ENCODE data around the gene GJB5. TPM values are rescaled to one million over a fixed set of nuclear protein-coding genes. Genes with fewer than 3 reads are reported as not detected.
"Not testable (repeated sequence)": the region's sequence is repeated elsewhere in the genome, so short reads cannot be mapped to it uniquely, and the experiment has no call there.

GJB5 gene
- total RNA-seq, 1 experiment from 2014 or later = not detected

DNA sequence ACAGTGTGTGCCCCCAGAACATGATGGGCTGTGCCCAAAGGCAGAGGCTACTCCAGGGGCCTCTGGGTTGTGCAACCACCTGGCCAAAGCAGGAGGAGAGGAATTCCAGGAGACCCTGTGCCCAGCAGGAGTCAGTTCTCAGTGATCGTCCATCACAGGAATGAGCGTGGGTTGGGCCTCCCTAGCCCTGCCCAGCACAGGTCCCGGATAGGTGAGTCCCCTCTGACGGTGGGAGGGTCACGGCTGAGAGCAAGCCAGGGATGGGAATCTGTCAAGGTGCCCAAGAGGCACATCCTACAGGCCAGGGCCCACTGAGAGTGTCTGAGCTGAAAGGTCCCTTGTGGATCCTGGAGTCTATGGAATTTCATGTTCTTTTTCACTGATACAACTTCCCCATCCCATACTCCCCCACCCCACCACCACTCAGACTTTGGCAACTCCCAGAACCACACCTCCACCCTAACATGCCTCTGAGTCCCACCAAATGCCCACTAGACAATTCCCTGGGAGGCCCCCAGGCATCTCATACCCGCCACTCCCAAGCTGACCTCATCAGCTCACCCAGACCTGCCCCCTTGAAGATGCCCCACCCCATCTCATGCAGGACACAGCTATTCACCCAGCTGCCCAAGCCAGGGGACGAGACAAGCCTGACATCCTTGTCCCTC lies 7.8 kb downstream of the GJB5 start:
- no peak for DNase-seq (ENCODE audit: low read depth, low spot score)
- in situ Hi-C loops (cut with HindIII; ENCODE audit: low pct_unique_long_range_greater_than_20kb, low sequenced_read_pairs) = no loop called here

DNA sequence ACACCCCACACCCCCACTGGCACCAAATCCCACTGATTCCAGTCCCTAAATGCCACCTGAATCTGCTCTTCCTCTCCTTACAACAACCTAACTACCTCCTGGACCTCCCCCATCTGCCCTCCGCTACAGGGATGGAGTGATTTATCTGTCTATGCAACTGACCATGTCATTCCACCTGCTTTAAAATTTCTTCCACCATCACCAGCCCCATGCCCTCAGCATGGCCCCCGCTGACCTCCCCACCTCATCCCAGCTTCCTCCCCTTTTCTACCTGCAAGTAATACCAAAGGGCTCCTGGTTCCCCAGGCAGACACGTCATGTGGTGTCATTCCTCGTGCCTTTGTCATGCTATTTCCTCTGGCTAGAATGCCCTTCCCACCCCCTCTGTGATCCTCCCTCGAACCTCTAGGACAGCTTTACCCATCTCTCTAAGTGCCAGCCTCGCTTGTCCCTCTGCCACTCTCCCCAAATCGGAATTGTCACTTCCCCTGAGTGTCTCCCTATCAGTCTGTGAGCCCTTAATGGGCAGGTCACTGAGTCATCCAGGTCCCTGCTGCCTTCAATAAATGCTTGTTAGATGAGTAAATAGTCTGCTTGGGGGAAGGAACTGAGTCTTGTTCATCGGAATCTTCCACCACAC lies 8.4 kb downstream of the GJB5 start:
- in situ Hi-C loops (cut with HindIII; ENCODE audit: low pct_unique_long_range_greater_than_20kb, low sequenced_read_pairs) = no loop called here

DNA sequence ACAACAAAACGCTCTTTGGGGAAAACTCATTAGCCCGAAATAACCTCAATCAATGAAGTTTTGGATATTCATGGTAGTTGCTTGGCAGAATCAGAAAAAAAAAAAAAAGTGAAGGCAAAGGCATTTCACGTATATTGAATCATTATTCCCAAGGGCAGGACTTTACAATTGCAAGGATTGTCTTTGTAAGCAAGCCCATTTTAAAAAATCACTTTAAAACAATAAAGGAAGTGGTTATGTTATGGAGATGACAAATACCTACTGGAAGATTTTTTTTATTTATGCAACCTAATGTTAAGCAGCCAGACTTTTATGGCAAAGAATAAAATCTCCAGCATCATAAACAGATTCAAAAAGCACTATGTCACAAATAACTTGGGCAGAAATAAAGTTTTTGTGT lies 14.0 kb downstream of the GJB5 start:
- in situ Hi-C loops (cut with HindIII; ENCODE audit: low pct_unique_long_range_greater_than_20kb, low sequenced_read_pairs) = no loop called here
- DNase-seq (ENCODE audit: low read depth, low spot score) = no peak

More for the DNA sequence above, 8.4 kb downstream of the GJB5 start:
- DNase-seq (ENCODE audit: low read depth, low spot score) = no peak

DNA sequence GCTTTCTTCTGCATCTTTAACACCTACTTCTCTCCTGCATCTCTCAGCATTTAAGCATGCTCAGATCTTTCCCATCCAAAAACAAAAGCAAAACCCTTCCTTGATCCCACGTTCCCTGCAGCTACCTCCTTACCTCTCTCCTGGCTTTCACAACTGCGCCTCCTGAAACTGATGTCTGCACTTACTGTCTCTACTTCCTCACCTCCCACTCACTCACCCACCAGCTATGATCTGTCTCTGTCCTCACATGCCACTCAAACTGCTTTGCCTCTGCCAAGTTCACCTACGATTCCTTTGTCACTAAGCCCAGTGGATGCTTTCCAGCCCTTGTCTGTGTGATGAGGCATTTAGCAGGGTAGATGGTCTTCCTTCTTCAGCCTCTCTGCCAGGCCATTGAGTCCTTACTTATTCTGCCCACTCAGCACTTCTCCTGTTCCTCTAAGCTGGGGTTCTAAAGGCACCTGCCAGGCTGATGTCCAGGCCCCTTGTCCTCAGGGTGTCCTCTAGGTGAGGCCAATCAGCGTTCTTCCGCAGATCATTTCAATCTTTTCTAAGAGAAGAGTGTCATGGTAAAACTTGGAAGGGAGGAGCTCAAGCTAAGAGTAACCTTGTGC lies 16.2 kb downstream of the GJB5 start:
- no peak for DNase-seq (ENCODE audit: low read depth, low spot score)
- in situ Hi-C loops (cut with HindIII; ENCODE audit: low pct_unique_long_range_greater_than_20kb, low sequenced_read_pairs) = no loop called here

DNA sequence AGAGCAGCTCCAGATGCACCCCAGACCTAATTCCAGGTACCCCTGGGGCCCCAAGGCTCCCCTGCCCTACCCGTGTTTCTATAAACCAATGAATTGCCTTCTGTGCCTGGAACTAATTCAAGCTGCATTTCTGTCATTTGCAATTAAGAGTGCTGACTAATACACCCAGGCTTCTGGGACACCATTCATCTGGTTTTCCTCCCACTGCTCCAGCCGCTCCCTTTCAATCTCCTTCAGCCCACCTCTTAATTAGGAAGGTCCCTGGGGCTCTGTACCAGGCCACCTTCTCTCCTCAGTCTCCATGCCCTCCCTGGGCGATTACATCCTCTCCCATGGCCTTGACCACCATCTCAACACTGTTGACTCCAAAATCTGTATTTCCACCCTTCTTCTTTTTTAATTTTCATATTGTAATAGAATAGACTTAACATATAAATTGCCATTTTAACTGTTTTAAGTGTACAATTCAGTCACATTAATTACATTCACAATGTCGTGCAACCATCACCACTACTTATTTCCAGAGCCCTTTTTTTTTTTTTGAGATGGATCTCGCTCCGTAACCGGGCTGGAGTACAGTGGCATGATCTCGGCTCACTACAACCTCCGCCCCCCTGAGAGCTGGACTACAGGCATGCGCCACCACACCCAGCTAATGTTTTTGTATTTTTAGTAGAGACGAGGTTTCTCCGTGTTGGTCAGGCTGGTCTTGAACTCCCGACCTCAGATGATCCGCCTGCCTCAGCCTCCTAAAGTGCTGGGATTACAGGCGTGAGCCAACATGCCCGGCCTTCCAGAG lies 16.9 kb downstream of the GJB5 start:
- in situ Hi-C loops (cut with HindIII; ENCODE audit: low pct_unique_long_range_greater_than_20kb, low sequenced_read_pairs) = no loop called here
- DNase-seq (ENCODE audit: low read depth, low spot score) = no peak

DNA sequence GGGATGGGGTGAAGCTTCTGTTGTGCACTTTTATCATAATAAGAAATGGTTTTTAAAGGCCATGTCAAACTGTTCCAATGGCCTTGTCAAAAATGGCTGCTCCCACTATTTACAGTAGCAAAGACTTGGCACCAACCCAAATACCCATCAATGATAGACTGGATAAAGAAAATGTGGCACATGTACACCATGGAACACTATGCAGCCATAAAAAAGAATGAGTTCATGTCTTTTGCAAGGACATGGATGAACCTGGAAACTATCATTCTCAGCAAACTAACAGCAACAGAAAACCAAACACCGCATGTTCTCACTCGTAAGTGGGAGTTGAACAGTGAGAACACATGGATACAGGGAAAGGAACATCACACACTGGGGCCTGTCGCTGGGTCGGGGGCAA lies 18.3 kb downstream of the GJB5 start:
- in situ Hi-C loops (cut with HindIII; ENCODE audit: low pct_unique_long_range_greater_than_20kb, low sequenced_read_pairs); DNase-seq (ENCODE audit: low read depth, low spot score): not testable (repeated sequence)

DNA sequence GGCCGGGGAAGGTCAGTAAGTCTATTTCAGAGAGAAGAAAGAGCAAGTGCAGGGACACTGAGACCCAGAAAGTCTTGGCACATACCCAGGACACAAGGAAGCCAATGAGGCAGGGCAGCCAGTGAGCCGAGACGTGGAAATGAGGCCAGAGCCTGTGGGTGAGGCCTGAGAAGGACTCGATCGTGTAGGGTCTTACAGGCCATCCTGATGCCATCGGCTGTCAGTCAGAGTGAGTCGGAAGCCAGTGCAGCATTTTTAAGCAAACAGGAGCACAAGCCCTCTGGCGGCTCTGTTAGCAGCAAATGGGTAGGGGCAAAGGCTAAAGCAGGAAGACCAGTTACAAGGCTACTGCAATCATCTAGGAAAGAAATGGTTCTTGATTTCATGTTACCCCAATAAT lies 20.1 kb downstream of the GJB5 start:
- in situ Hi-C loops (cut with HindIII; ENCODE audit: low pct_unique_long_range_greater_than_20kb, low sequenced_read_pairs) = no loop called here
- no peak for DNase-seq (ENCODE audit: low read depth, low spot score)

DNA sequence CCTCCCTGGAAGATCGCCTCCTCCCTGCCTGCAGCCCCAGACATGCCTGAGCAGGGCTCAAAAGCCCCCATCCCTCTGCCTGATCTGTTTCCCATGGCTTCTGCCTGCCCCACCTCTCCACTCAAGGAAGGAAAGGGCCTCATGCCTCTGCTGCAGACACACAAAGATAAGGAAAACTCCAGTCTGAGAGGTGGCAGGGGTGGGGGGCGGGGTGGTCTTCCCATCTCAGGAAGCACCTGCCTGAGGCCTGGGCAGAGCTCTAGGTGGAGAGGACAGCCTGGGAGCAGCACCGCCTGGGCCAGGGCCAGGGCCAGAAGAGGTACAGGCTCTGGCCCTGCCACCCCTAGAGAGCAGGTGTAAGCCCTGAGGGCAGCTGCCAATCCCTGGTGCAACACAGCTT lies 22.1 kb downstream of the GJB5 start:
- in situ Hi-C loops (cut with HindIII; ENCODE audit: low pct_unique_long_range_greater_than_20kb, low sequenced_read_pairs) = no loop called here

DNA sequence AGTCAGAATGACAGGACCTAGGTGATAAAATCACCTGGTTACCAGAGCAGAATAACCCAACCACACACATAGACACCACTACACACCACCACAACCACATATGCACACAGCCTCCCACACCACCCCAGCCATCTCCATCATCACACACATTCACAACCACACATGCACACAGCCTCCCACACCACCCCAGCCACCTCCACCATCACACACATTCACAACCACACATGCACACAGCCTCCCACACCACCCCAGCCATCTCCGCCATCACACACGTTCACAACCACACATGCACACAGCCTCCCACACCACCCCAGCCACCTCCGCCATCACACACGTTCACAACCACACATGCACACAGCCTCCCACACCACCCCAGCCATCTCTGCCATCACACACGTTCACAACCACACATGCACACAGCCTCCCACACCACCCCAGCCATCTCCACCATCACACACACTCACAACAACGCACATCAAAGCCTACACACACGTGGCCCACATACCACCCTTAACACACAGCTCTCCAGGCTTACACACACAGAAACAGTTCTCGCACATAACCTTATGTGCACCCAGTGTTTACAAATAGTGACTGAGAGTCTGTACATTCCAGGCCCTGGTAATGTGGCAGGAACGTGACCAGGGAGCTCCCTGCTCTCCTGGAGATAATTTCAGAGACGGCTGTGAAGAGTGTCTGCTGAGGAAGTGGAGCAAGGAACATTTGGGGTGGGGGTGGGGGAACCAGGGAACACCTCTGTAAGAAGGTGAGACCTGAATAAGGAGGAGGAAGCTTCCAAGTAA lies 22.9 kb downstream of the GJB5 start:
- in situ Hi-C loops (cut with HindIII; ENCODE audit: low pct_unique_long_range_greater_than_20kb, low sequenced_read_pairs) = no loop called here
- no peak for DNase-seq (ENCODE audit: low read depth, low spot score)

More for the DNA sequence above, 22.1 kb downstream of the GJB5 start:
- no peak for DNase-seq (ENCODE audit: low read depth, low spot score)

DNA sequence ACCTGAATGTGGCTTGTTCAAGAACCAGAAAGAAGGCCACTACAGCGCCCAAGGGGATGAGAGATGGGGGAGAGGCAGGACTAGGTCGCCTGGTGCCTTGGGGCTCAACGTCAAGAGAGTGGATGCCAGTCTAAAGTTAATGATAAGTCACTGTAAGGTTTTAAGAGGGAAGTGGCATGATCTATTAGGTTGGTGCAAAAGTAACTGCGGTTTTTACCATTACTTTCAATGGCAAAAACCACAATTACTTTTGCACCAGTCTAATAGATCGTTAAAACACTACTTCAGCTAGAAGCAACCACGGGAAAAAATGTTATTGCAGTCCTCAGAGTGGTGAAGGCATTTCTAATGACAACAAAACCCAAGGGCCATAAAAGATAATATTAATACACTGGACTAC lies 23.5 kb downstream of the GJB5 start:
- in situ Hi-C loops (cut with HindIII; ENCODE audit: low pct_unique_long_range_greater_than_20kb, low sequenced_read_pairs) = no loop called here
- DNase-seq (ENCODE audit: low read depth, low spot score) = no peak

DNA sequence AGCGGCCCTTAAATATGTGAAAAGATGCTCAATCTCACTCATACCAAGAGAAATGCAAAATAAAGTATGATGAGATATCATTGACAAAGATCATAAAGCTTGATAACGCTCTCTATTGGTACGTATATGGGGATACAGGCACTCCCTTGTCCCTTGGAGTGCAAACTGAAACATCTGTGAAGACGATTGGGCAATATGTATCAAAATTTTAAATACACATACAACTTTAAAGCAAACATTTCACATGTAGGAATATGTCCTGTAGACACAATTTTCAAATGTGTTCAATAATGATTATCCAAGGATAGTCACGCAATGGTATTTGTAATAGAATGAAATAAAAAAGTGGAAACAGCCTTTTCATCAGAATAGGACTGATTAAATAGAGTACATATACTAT lies 24.2 kb downstream of the GJB5 start:
- DNase-seq (ENCODE audit: low read depth, low spot score) = no peak
- in situ Hi-C loops (cut with HindIII; ENCODE audit: low pct_unique_long_range_greater_than_20kb, low sequenced_read_pairs) = no loop called here

DNA sequence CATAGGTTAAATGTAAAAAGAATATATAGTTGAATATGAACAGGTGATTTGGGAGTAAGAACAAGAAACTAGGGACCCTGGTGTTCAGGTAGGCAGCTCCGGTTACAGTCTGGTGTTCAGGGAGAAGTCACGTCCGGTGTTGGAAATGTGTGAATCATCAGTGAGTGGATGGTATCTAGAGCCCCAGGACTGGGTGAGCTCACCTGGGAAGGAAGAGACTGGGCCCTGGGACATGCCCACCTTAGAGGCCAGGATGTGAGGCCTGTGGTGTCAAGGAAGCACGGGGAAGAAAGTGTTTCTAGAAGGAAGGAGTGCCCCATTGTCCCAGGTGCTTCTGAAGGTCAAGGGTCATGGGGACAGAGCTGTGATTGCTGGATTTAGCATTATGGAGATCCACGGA lies 24.7 kb downstream of the GJB5 start:
- no peak for DNase-seq (ENCODE audit: low read depth, low spot score)

DNA sequence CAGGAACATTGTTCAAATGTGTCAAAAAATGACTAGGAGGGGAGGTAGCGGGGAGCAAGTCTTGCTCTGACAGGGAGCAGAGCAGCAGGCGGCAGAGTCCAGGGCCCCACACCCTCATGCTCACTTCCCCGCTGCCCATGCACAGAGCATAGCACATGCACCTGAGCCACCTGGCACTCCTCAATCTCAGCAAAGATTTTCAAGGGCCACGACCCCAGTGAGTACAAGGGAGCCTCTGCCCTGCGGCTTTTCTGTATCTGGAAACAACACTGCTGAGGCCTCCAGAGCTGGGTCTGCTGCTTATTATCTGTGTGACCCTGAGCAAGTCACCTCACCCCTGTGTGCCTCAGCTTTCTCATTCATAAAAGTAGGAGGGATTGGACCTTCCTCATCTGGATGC lies 25.1 kb downstream of the GJB5 start:
- in situ Hi-C loops (cut with HindIII; ENCODE audit: low pct_unique_long_range_greater_than_20kb, low sequenced_read_pairs) = no loop called here
- DNase-seq (ENCODE audit: low read depth, low spot score) = no peak

More for the DNA sequence above, 24.7 kb downstream of the GJB5 start:
- in situ Hi-C loops (cut with HindIII; ENCODE audit: low pct_unique_long_range_greater_than_20kb, low sequenced_read_pairs) = no loop called here

DNA sequence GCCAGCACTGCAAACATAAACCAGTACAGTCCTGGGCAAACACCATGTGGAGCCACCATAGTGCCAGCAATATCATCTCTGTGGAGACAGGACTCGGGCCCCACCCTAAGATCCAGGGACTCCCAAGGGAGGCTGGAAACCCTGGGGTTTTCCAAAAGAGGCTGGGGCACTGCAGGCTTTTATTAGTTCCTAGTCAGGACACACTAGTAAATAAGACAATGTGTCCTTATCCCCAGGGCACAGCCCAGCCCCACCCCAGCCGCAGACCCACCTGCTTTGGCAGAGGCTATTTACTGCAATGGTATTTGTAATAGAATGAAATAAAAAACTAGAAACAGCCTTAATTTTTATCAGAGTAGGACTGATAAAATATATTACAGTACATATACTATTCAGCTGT lies 25.7 kb downstream of the GJB5 start:
- no peak for DNase-seq (ENCODE audit: low read depth, low spot score)
- in situ Hi-C loops (cut with HindIII; ENCODE audit: low pct_unique_long_range_greater_than_20kb, low sequenced_read_pairs) = no loop called here

DNA sequence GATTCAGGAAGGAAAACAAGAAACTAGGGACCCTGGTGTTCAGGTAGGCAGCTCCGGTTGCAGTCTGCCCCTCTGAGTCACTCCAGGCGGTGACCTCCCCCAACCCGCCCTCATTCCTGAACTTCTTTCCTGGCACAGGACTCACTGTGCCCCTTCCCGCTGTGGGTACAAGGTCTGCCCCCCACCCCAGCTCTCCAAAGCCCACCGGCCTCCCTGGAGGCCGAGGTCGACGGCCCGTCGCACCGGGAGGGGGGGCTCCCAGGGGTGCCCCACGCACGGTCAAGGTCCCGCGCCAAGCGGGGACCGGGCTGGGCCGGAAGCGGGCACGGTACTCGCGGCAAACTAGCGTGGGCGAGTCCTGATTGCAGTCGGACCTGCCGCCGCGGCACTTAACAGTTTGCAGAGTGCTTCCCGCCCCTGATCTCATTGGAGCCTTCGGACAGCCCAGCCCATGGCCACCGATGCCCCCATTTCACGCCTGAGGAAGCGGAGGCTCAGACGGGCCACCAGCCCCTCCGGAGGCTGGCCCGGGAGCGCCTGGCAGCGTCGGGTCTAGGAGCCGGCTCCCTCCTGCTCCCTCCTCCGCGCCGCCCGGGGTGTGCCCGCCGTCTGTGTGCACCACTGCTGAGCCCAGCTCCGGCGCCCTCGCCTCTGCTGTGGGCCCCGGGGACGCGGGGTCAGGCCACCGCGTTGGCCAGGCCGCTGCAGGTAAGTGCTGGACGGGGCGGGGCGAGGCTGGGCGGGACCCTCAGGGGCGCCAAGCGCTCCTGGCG lies 26.4 kb downstream of the GJB5 start, which contains the start of gene GJB3:
Gene GJB3 (plus strand): TSS at position 144 of the 773 bp plus-strand sequence. CDS start 3,549 bp downstream, outside the sequence.
- in situ Hi-C loops (cut with HindIII; ENCODE audit: low pct_unique_long_range_greater_than_20kb, low sequenced_read_pairs) = no loop called here
- DNase-seq (ENCODE audit: low read depth, low spot score) = no peak

DNA sequence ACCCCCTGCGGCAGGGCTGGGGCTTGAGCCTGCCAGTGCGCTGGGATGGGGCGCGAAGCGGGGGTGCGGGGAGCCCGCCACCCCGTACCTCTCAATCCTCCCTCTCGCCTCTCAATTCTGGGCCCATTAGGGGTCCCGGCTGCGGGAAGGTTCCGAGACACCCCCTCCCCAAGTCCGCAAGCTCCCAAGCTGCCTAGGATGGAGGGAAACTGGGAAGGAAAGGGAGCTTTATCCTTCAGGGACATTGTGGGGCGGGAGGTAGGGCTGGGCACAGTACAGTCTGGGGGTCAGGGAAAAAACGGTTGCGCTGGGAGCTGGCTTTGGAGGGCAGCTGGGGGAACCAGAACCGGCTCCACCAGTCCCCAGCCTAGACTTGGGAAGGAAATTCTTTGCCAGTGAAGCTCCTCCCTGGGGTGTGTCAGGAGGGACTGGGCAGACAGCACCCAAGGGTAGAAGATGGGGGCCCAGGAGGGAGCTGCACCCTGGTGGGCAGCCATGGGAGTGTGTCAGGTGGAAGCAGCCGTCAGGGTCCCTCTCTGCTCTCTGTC lies 27.1 kb downstream of the GJB5 start:
- no peak for DNase-seq (ENCODE audit: low read depth, low spot score)
- in situ Hi-C loops (cut with HindIII; ENCODE audit: low pct_unique_long_range_greater_than_20kb, low sequenced_read_pairs) = no loop called here

All from SK-MEL-5 (cell line).